ENCODE measurements around the gene SDHAF2. TPM values are rescaled to one million over a fixed set of nuclear protein-coding genes. Genes with fewer than 3 reads are reported as not detected.
A peak's percentile ranks its signal among the peaks of the same experiment; 100 is the strongest.
"Not testable (repeated sequence)": the region's sequence is repeated elsewhere in the genome, so short reads cannot be mapped to it uniquely, and the experiment has no call there.

The SDHAF2 gene
- polyA plus RNA-seq, 1 of the 3 experiments (the other 2 are of a cell fraction), result 81.7 TPM

DNA sequence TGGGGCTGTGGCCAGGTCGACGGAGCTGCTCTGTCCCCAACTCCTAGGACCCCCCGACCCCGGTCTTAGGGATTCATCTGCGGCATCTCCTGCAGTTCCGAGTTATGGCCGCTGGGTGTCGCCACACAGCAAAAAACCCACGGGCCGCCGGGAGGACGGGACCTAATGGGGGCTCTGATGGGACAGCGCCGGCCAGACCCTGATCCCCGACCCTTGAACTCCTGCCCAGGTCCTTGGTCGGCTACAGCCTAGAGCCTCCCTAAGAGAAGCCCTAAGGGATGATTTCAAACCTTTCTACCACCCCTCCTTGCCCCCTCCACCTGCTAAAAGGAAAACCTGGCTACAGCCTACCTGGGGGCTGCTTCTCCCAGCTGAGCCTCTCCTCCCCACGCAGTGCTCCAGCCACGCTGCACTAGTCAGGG is 47.8 kb downstream of the SDHAF2 start:
- H3K4me3 ChIP-seq (ENCODE audit: low read depth in 2 of 2, low read length in 1 of 2), result no peak overlapping the region; a peak in 1 of 4 replicates
- H4K20me1 ChIP-seq (ENCODE audit: insufficient read depth), result no peaks in the 10 kb centered on the region
- H3K9me2 ChIP-seq, result no peaks in the 10 kb centered on the region
- H3K4me1 ChIP-seq (ENCODE audit: control insufficient read depth in 1 of 2, insufficient read depth in 2 of 2, low read depth in 1 of 2, low read length in 1 of 2), result peaks cover 0 to 12% of the 10 kb centered on the region in 2 experiments; a peak in 1 of 4 replicates
- TF ChIP-seq, protein P1, sequence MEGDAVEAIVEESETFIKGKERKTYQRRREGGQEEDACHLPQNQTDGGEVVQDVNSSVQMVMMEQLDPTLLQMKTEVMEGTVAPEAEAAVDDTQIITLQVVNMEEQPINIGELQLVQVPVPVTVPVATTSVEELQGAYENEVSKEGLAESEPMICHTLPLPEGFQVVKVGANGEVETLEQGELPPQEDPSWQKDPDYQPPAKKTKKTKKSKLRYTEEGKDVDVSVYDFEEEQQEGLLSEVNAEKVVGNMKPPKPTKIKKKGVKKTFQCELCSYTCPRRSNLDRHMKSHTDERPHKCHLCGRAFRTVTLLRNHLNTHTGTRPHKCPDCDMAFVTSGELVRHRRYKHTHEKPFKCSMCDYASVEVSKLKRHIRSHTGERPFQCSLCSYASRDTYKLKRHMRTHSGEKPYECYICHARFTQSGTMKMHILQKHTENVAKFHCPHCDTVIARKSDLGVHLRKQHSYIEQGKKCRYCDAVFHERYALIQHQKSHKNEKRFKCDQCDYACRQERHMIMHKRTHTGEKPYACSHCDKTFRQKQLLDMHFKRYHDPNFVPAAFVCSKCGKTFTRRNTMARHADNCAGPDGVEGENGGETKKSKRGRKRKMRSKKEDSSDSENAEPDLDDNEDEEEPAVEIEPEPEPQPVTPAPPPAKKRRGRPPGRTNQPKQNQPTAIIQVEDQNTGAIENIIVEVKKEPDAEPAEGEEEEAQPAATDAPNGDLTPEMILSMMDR (IDR thresholded peaks at IDR 0.05), result peak; percentile 92
- peak; percentile 88 for TF ChIP-seq RAD21 (IDR thresholded peaks at IDR 0.05; ENCODE audit: low read length)
- TF ChIP-seq SMC3 (IDR thresholded peaks at IDR 0.05; ENCODE audit: low read depth, low read length), result peak; percentile 86
- no peak for TF ChIP-seq SIN3A (IDR thresholded peaks at IDR 0.05; ENCODE audit: borderline replicate concordance, low read depth, low read length)
- POLR2A ChIA-PET, result interaction anchor here (0.6 kb wide), 1 partner anchor 39 kb away, joined by 3 read pairs; no protein-coding TSS in a partner anchor
- H3K9ac ChIP-seq, result no peak overlapping the region
- WGBS (ENCODE audit: low lambda C conversion rate), result 7% methylated on average over 7 of the region's 18 CpGs
- no peak overlapping the region for H3K4me2 ChIP-seq
- peak; percentile 89 for DNase-seq
- H3F3A ChIP-seq (replicated peaks; ENCODE audit: insufficient read depth), result no peaks in the 10 kb centered on the region
- H3K36me3 ChIP-seq (replicated peaks in 1 of 2; ENCODE audit: control insufficient read depth in 1 of 2, insufficient read depth in 2 of 2, low read length in 1 of 2), result peaks cover 0 to under 1% of the 10 kb centered on the region in 2 experiments
- no peak overlapping the region for H3K27ac ChIP-seq (ENCODE audit: low read depth in 2 of 2, low read length in 1 of 2)
- no peaks in the 10 kb centered on the region for H3K79me2 ChIP-seq (ENCODE audit: insufficient read depth)
- CTCF ChIA-PET, result interaction anchor here (0.6 to 21.8 kb wide), 56 partner anchors 9 to 266 kb away, joined by 3 to 670 read pairs (median 5); partner anchors contain the start of genes LRRC10B and SYT7
- no peaks in the 10 kb centered on the region for H3K9me3 ChIP-seq
- H2AFZ ChIP-seq (ENCODE audit: low read depth), result no peak overlapping the region
- no peaks in the 10 kb centered on the region for H3K27me3 ChIP-seq (ENCODE audit: insufficient read depth)

GRCh38 chr11:61479360-61480058 is 49.6 kb downstream of the SDHAF2 start:
- H3K27me3 ChIP-seq (ENCODE audit: insufficient read depth); H4K20me1 ChIP-seq (ENCODE audit: insufficient read depth); POLR2A ChIA-PET; H2AFZ ChIP-seq (ENCODE audit: low read depth); H3K9ac ChIP-seq; H3F3A ChIP-seq (replicated peaks; ENCODE audit: insufficient read depth); DNase-seq; H3K4me2 ChIP-seq; H3K9me3 ChIP-seq; H3K4me3 ChIP-seq (ENCODE audit: low read depth in 2 of 2, low read length in 1 of 2); H3K36me3 ChIP-seq (replicated peaks in 1 of 2; ENCODE audit: control insufficient read depth in 1 of 2, insufficient read depth in 2 of 2, low read length in 1 of 2); H3K79me2 ChIP-seq (ENCODE audit: insufficient read depth); H3K9me2 ChIP-seq; H3K27ac ChIP-seq (ENCODE audit: low read depth in 2 of 2, low read length in 1 of 2): not testable (repeated sequence)
- 82% methylated on average over 11 of the region's 11 CpGs for WGBS (ENCODE audit: low lambda C conversion rate)
- CTCF ChIA-PET, result interaction anchor here (0.7 to 21.8 kb wide), 17 partner anchors 11 to 255 kb away, joined by 3 to 670 read pairs (median 19); partner anchors contain the start of genes LRRC10B and SYT7
- H3K4me1 ChIP-seq (ENCODE audit: control insufficient read depth in 1 of 2, insufficient read depth in 2 of 2, low read depth in 1 of 2, low read length in 1 of 2), result peaks cover 0 to 12% of the 10 kb centered on the region in 2 experiments; a peak in 1 of 4 replicates

DNA sequence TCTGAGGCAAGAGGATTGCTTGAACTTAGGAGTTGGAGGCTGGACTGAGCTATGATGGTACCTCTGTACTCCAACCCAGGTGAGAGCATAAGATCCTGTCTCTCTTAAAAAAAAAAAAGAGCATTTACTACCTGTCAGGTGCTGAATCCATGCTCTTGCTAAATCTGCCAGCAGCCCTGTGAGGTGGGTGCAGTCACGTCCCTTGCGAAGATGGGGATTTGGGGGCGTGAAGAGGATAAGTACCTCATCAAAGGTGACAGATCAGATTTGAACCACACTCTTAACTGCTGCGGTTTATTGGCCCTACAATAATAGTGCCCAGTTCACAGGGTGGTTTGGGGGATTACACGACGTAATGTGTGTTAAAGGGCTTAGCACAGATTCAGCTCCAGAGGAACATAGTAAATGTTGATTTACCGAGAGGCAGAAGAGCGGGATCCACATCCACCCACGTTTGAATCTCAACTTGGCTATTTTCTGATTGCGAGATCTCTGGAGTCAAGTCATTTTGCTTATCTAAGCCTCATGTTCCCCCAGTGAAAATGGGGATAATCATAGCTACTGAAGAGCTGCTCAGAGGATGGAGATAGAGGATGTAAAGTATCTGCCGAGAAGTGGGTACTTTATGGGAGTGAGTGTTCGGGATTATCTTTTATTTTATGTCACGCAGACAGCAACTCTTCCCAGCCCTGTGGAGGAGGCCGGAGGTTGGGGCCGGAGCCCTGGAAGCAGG is 50.5 kb downstream of the SDHAF2 start:
- H3K4me1 ChIP-seq (ENCODE audit: control insufficient read depth in 1 of 2, insufficient read depth in 2 of 2, low read depth in 1 of 2, low read length in 1 of 2), result peaks cover 0 to 12% of the 10 kb centered on the region in 2 experiments; a peak in 1 of 4 replicates
- no peaks in the 10 kb centered on the region for H3K9me3 ChIP-seq
- CTCF ChIA-PET, result interaction anchor here (0.9 to 21.8 kb wide), 9 partner anchors 22 to 254 kb away, joined by 3 to 670 read pairs (median 19); partner anchors contain the start of genes LRRC10B and SYT7
- H2AFZ ChIP-seq (ENCODE audit: low read depth), result no peak overlapping the region
- H3K9me2 ChIP-seq, result no peaks in the 10 kb centered on the region
- H4K20me1 ChIP-seq (ENCODE audit: insufficient read depth), result no peaks in the 10 kb centered on the region
- DNase-seq, result no peak
- no peak overlapping the region for H3K4me3 ChIP-seq (ENCODE audit: low read depth in 2 of 2, low read length in 1 of 2)
- no peaks in the 10 kb centered on the region for H3F3A ChIP-seq (replicated peaks; ENCODE audit: insufficient read depth)
- no peak overlapping the region for H3K27ac ChIP-seq (ENCODE audit: low read depth in 2 of 2, low read length in 1 of 2)
- POLR2A ChIA-PET, result no interaction called here
- no peak overlapping the region for H3K4me2 ChIP-seq
- H3K27me3 ChIP-seq (ENCODE audit: insufficient read depth), result no peaks in the 10 kb centered on the region
- 91% methylated on average over 15 of the region's 15 CpGs for WGBS (ENCODE audit: low lambda C conversion rate)
- no peak overlapping the region for H3K9ac ChIP-seq
- H3K79me2 ChIP-seq (ENCODE audit: insufficient read depth), result no peaks in the 10 kb centered on the region
- no peak for TF ChIP-seq NFIC (IDR thresholded peaks at IDR 0.05; ENCODE audit: borderline replicate concordance)
- TF ChIP-seq TEAD4 (IDR thresholded peaks at IDR 0.05; ENCODE audit: borderline replicate concordance, insufficient read depth), result no peak
- no peak for TF ChIP-seq SMC3 (IDR thresholded peaks at IDR 0.05; ENCODE audit: low read depth, low read length)
- H3K36me3 ChIP-seq (replicated peaks in 1 of 2; ENCODE audit: control insufficient read depth in 1 of 2, insufficient read depth in 2 of 2, low read length in 1 of 2), result no peaks in the 10 kb centered on the region
